Activated T-helper 17 cell treated with anti-CD3 and anti-CD28 coated beads, Interleukin-2, amount 50 U/mL, for 72 hours (primary cell): ENCODE measurements around the gene TPCN2. TPM values are rescaled to one million over a fixed set of nuclear protein-coding genes. Genes with fewer than 3 reads are reported as not detected.

Experiments
- ATAC-seq: fragments of 150-1000 bp; cut with Tn5 transposase; replicated peaks from 2 replicates; pipeline ENCODE4 v1.10.0; 2021; ENCODE audit warnings: mild to moderate bottlenecking, moderate library complexity
- H3K27ac Mint-ChIP-seq: one replicate; pipeline ENCODE4 v1.8.0; 2022; ENCODE audit warnings: mixed read lengths
- H3K27me3 Mint-ChIP-seq: one replicate; pipeline ENCODE4 v1.8.0; 2022; ENCODE audit warnings: mixed read lengths
- H3K36me3 Mint-ChIP-seq: one replicate; pipeline ENCODE4 v1.8.0; 2022; ENCODE audit warnings: low read depth, mild to moderate bottlenecking, mixed read lengths
- H3K4me1 Mint-ChIP-seq: one replicate; pipeline ENCODE4 v1.8.0; 2022; ENCODE audit warnings: mixed read lengths
- H3K4me3 Mint-ChIP-seq: one replicate; pipeline ENCODE4 v1.8.0; 2022; ENCODE audit warnings: mild to moderate bottlenecking, mixed read lengths
- H3K9me3 Mint-ChIP-seq: one replicate; pipeline ENCODE4 v1.8.0; 2022; ENCODE audit warnings: mixed read lengths
- total RNA-seq, 2 donors: library from RNA; stranded (reverse); gene quantifications; one replicate each; pipeline ENCODE4 v1.2.3, GENCODE V29; 2022

TPCN2 gene
- total RNA-seq, 2 donors from 2014 or later: 12.8 to 15.9 TPM

DNA sequence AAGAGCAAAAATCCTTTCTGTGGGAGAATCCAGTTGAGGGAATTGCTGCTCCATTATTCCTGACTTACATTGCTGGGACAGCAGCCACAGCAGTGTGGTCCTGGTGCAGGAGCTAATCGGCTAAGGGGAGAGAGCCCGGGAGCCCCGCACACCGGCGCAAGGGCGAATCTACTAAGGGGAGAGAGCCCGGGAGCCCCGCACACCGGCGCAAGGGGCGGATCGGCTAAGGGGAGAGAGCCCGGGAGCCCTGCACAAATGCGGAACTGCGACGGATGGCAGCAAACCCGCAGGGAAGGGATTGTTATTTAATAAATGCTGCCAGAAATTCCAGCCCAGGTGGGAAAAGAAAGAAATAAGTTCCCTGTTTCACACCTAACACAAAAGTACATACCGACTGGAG lies 43.5 kb downstream of the TPCN2 start:
- H3K4me1 Mint-ChIP-seq: no peaks in the 10 kb centered on the region
- H3K4me3 Mint-ChIP-seq: no peak overlapping the region
- H3K27ac Mint-ChIP-seq: no peak overlapping the region
- no peak for ATAC-seq
- peaks cover 15% of the 10 kb centered on the region for H3K36me3 Mint-ChIP-seq
- H3K27me3 Mint-ChIP-seq: no peaks in the 10 kb centered on the region
- H3K9me3 Mint-ChIP-seq: no peaks in the 10 kb centered on the region

DNA sequence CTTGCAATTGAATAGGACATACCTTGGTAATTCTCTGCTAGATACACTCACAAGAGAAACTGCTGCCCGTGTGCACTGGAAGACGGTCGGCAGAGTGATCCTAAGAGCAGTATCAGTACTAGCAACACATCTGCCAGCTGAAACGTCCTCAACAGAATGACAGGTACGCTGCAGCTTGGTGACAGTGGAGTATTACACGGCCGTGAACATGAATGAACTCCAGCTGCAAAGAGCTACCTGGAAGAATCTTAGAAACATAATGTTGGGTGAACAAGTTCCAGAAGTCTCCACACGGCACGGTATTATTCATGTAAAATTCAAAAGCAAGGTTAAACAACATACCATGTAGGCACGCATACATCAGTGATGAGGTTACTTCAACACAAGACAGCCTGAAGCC lies 44.4 kb downstream of the TPCN2 start:
- H3K27me3 Mint-ChIP-seq: no peaks in the 10 kb centered on the region

DNA sequence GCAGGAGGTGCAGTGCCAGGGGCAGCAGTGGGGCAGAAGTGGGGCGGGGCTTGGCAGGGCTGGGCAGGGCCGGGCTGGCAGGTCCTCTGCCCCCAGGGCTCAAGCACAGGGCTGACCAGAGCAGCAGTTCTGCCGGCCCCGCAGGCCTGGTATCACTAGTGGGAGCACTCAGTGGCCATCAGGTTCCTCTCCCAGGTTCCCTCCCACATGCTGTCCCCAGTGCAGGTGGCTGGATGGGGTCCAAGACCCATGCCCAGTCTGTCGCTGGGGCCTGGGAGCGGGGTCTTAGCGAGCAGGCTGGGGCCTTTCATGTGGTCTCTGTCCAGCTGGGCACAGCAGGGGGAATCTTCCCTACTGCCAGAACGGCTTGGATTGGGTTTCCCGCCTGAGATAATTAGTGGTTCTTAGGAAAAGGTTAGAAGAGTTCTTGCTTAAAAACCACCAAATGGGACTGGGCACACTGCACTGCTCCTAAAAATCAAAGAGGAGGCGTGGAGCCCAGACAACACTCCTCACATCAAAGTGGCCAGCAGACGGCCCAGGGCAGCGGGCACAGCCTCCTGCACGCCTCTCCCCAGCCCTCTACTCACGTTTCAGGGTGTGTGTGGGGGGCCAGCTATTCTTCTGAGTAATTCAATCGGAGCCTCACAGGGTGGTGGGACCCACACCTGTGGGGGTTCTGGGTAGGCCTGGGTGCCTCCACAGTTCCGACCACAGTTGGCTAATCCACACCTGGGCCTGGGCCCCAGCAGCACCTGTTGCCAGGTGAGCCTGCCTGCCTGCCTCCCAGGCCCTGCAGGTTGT lies 45.6 kb downstream of the TPCN2 start:
- Mint-ChIP-seq H3K27me3 (no peaks in the 10 kb centered on the region), H3K36me3 (peaks cover 15% of the 10 kb centered on the region), H3K27ac (no peak overlapping the region), H3K9me3 (no peaks in the 10 kb centered on the region), H3K4me3 (no peak overlapping the region), H3K4me1 (no peaks in the 10 kb centered on the region)
- no peak for ATAC-seq

More for the DNA sequence above, 44.4 kb downstream of the TPCN2 start:
- Mint-ChIP-seq H3K4me1 (no peaks in the 10 kb centered on the region), H3K4me3 (no peak overlapping the region), H3K36me3 (peaks cover 15% of the 10 kb centered on the region), H3K27ac (no peak overlapping the region), H3K9me3 (no peaks in the 10 kb centered on the region)
- no peak for ATAC-seq

DNA sequence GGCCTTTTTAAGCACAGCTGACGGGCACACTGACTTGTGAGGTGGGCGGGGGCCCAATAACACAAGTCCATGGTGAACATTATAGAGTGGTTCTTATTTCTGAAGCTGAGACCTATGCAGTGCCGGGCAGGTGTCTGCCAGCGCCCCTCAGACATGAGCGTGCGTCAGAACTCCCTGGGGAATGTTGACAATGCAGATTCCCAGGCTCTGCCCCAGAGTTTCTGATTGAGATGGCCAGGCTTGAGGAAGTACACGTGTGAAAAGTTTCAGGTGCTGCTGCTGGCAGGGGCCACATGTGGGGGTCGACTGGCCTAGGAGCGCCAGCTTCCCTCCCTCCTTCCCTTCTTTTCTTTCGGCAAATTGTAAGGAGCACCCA lies 46.2 kb downstream of the TPCN2 start:
- Mint-ChIP-seq H3K27ac (no peak overlapping the region), H3K4me3 (no peak overlapping the region), H3K9me3 (no peaks in the 10 kb centered on the region), H3K4me1 (no peaks in the 10 kb centered on the region), H3K27me3 (no peaks in the 10 kb centered on the region), H3K36me3 (peaks cover 13% of the 10 kb centered on the region)
- ATAC-seq: no peak

DNA sequence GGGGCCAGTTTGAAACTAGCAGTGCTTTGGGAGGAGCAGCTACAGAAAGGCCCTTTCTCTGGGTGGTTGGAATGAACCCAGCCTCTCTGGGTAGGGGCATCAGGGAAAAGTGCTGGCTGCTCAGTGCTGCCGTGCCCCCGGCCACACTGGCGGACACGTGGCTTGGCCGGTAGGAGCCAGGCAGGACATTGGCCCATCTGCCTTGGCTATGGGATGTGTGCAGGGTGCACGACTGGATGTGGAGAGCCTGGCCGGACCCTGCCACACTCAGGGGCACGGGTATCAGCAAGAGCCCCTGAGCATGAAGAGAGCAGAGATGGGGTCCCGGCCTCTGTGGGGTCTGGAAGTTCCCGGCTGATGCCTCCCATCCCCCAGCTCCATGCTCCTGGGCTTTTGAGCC lies 46.6 kb downstream of the TPCN2 start:
- no peak overlapping the region for H3K4me3 Mint-ChIP-seq
- peaks cover 9% of the 10 kb centered on the region for H3K36me3 Mint-ChIP-seq
- no peaks in the 10 kb centered on the region for H3K27me3 Mint-ChIP-seq
- H3K9me3 Mint-ChIP-seq: no peaks in the 10 kb centered on the region
- no peak for ATAC-seq
- H3K27ac Mint-ChIP-seq: no peak overlapping the region
- H3K4me1 Mint-ChIP-seq: no peaks in the 10 kb centered on the region

DNA sequence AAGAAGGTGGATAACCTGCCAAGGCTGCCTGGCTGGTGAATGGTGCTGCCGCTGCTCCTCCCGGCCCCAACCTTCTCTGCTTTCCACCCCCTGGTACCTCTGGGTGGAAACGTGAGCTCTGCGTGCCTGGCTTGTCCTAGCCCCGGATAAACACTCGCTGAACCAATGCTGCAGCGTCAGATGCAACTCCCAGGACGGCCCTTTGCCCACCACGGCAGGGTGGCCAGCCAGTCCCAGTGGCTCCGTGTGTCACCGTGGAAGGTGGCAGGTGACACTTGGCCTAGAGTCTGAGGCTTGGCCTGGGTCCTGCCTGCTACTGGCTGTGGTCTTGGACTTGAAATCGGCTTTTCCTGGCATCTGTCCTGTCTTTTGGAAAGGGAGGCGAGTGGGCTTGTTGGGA lies 47.7 kb downstream of the TPCN2 start:
- H3K9me3 Mint-ChIP-seq: no peaks in the 10 kb centered on the region

DNA sequence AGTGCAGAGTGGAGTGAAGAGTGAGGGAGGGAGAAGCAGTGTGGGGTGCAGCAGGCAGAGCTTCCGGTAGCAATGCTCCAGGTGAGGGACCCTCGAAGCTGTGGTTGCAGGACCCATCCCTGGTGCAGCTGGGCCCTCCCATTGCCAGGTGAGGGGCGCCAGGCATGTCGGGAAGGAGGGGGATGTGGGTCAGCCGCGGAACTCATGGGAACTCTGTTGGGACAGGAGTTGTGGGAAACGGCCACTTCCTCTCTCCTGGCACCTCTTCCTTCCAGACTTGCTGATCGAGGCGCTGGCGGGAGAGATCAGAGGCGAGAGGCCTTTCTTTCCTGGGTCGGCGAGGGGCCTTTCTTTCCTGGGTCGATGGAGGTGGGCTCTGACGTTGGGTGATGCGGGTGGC lies 48.5 kb downstream of the TPCN2 start:
- H3K4me3 Mint-ChIP-seq: no peak overlapping the region
- H3K27me3 Mint-ChIP-seq: no peaks in the 10 kb centered on the region

More for the DNA sequence above, 47.7 kb downstream of the TPCN2 start:
- Mint-ChIP-seq H3K4me1 (no peaks in the 10 kb centered on the region), H3K27ac (no peak overlapping the region), H3K4me3 (no peak overlapping the region), H3K27me3 (no peaks in the 10 kb centered on the region), H3K36me3 (peaks cover 8% of the 10 kb centered on the region)
- ATAC-seq: no peak

DNA sequence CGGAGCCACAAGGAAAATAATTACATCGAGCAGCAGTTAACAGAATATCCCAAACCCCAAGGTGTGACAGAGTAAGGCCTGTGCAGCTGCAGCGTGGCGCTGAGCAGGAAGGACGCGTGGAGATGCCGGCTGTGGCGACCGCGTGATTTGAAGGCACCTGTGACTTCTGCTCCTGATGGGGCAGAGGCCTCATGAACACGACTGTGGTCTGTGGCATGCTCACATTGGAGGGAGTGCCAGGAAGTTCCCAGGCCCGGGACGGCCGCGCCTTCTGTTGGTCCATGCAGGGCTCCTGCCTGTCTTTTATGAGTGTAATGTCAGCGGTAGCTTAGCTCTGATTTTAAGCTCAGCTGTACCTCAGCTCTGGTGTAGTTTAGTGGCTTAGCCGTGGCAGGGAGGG lies 50.4 kb downstream of the TPCN2 start:
- H3K9me3 Mint-ChIP-seq: no peaks in the 10 kb centered on the region
- no peaks in the 10 kb centered on the region for H3K36me3 Mint-ChIP-seq
- H3K27me3 Mint-ChIP-seq: no peaks in the 10 kb centered on the region
- no peak for ATAC-seq
- no peak overlapping the region for H3K27ac Mint-ChIP-seq
- H3K4me1 Mint-ChIP-seq: no peaks in the 10 kb centered on the region
- no peak overlapping the region for H3K4me3 Mint-ChIP-seq

More for the DNA sequence above, 48.5 kb downstream of the TPCN2 start:
- H3K36me3 Mint-ChIP-seq: no peaks in the 10 kb centered on the region
- ATAC-seq: no peak
- no peaks in the 10 kb centered on the region for H3K4me1 Mint-ChIP-seq
- H3K9me3 Mint-ChIP-seq: no peaks in the 10 kb centered on the region
- no peak overlapping the region for H3K27ac Mint-ChIP-seq

DNA sequence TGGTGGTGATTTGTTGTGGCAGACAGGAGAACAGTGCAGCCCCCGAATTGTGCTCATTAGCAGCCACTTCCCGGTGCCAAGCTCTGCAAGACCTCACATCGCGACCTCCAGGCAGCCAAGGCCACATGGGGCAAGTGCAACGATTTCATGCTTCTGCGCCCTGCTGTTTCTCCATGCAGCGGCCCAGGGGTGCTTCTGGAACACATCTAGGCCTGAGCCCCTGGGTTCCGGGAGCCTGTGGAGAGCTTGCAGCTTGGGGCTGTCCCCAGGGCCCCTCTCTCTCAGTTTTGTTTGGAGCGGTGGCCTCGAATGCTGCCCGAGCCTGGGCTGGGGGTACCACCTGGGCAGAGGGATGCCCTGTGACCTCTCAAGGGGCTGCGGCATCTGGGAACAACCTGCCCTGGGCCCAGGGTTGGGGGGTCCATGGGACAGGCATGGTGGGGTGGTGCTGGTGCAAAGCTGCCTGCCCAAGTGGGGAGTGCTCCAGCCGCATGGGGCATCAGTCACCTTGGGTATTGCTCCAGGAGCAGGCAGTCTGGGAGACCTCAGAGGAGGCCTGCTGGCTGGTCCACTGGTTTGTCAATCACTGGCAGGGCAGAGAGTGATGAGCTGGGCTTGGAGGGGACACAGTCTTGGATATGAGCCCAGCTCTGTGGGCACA lies 51.9 kb downstream of the TPCN2 start:
- Mint-ChIP-seq H3K27me3 (no peaks in the 10 kb centered on the region), H3K27ac (no peak overlapping the region), H3K4me1 (no peaks in the 10 kb centered on the region), H3K36me3 (no peaks in the 10 kb centered on the region), H3K9me3 (no peaks in the 10 kb centered on the region), H3K4me3 (no peak overlapping the region)
- ATAC-seq: no peak

DNA sequence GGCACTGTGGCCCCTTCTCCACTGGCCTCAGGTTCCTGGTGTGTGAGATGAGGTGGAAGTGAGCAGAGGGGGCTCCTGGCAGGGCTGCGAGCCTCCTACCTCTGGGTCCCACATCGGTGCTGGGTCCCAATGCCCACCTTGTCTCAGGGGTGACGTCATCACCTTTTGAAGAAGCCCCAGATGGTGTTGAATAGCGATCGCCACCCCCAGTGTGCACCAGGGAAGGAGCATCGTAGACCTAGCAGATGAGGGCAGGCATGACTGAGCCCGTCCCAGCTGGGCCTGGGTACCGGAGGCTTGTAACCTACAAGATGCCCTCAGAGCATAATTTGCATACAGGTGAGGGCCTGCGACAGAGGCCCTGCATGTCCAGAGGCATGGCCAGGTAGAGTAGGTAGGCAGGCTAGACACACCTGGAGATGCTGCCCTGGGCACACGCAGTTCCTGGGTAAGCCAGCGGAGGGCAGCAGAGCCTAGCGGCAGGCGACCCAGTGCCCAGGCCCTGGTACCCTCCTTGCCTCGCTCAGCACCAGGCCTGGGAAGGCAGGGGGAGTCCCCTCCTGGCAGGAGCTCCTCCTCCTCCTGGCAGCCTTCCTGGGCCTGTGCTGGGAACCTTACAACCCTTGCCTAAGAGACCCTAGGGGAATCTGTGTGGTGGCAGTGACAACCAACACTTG lies 52.5 kb downstream of the TPCN2 start:
- ATAC-seq: peak; percentile 94
- H3K36me3 Mint-ChIP-seq: no peaks in the 10 kb centered on the region
- no peaks in the 10 kb centered on the region for H3K27me3 Mint-ChIP-seq
- H3K4me3 Mint-ChIP-seq: no peak overlapping the region
- no peaks in the 10 kb centered on the region for H3K9me3 Mint-ChIP-seq
- H3K27ac Mint-ChIP-seq: no peak overlapping the region
- no peaks in the 10 kb centered on the region for H3K4me1 Mint-ChIP-seq

DNA sequence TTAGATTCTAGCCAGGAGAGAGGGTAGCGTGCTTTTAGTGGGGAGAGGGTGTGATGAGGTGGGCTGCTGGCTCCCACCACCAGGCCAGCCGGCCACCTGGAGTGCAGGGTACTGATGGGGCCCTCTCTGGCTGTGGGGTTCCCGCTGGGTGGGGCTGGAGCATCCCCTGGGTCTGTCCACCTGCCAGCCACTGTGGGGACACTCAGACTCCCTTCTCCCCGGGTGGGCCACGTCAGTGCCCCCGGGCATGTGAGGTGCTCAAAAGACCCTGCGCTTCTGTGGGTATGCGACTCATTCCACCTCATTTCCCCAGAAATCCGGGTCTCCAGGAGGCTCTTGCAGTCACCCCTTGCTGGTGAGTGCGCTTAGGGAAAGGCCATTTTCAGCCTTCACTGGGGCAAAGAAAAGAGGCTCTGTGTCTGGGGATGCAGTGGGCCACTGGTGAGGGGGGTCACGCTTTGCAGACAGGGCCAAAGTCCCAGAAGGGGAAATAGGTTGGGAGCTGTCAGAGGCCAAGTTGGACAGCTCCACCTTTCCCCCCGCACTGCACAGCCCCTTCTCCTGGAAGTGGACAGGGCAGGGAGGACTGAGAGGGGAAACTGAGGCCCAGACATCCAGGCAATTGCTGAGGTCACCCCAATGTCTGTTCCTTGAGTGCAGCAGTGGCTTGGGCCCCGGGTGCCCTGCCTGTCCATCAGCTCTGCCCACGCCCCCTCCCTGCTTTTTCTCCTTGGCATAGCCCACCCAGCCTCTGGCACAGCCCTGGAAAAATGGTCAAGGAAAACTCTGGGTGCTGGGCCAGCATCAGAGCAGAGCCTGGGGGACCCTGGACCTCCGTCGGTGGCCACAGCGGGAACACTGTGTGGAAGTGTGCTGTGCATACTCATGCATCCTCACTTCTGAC lies 53.3 kb downstream of the TPCN2 start:
- no peak overlapping the region for H3K4me3 Mint-ChIP-seq
- no peaks in the 10 kb centered on the region for H3K36me3 Mint-ChIP-seq

DNA sequence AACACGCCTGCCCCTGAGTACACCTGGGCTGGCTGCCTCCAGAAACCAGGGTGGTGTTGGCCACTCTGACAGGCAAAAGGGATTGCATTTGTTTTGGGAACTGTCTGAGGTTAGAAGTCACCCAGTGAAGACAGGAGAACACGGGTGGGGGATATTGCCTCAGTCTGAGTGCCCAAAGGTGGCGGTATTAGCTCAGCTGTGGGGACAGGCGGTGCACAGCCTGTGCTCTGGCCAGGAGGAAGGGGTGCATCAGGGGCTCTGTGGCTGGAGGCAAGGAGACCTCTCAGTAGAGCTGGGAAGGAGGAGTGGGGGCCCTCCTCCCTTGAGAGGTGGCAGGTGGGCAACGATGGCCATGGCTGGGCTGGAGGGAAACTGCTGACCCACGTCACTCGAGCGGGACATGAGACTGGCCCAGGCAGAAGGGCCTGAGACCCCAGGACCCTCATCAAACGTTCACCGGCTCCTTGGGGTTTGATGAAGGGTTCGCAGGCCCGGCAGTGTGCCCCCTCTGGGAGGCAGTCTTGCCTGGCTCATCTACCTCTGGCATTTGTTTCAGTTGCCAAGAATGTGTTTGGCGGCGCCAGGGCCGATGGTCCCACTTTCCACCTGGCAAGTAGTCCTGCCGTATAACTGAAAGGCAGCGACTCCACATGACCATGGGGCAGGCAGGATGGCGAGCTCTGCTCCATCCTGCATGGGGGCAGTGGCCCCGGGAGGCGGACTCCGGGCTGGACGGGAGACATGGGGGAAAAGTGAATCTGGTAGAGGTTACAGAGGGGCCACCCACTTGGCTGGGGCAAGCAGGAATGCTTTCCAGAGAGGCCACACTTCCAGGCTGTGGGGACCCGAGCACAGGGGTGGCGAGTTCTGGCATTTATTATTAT lies 54.2 kb downstream of the TPCN2 start:
- no peak overlapping the region for H3K4me3 Mint-ChIP-seq
- no peaks in the 10 kb centered on the region for H3K36me3 Mint-ChIP-seq
- H3K27me3 Mint-ChIP-seq: no peaks in the 10 kb centered on the region
- no peak overlapping the region for H3K27ac Mint-ChIP-seq
- no peaks in the 10 kb centered on the region for H3K9me3 Mint-ChIP-seq
- no peak for ATAC-seq
- no peaks in the 10 kb centered on the region for H3K4me1 Mint-ChIP-seq

More for the DNA sequence above, 53.3 kb downstream of the TPCN2 start:
- Mint-ChIP-seq H3K27me3 (no peaks in the 10 kb centered on the region), H3K9me3 (no peaks in the 10 kb centered on the region), H3K27ac (no peak overlapping the region), H3K4me1 (no peaks in the 10 kb centered on the region)
- no peak for ATAC-seq

DNA sequence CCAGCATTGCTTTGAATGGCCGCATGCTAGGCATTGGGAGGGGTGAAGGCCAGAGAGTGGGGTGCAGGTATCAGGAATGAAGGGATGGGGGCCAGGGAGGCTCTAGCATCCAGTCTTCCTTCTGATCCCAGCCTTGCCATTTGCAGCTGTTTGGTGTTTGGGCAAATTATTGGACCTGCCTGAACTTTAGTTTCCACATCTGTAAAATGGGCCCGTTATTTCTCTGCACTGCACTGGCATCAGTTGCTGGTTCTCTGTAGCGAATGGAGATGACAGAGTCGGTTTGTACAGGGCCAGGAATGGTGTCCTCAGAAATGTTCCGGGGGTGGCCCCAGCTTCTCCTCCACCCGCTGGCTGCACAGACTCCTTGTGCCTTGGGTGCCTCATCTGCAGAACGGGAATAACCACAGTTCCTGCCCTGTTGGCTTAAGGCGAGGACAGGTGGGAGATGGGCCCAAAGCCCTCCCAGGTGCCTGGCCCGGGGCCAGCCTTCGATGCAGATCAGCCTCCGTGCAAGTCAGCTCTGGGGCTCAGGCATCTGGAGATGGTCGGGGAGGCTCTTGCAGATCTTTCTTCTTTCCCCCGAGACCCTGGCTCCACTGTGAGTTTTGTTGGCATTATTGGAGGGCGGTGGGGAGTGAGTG lies 55.6 kb downstream of the TPCN2 start:
- no peak overlapping the region for H3K27ac Mint-ChIP-seq

More for the DNA sequence above, 55.6 kb downstream of the TPCN2 start:
- no peaks in the 10 kb centered on the region for H3K36me3 Mint-ChIP-seq
- no peaks in the 10 kb centered on the region for H3K4me1 Mint-ChIP-seq
- no peak for ATAC-seq
- no peaks in the 10 kb centered on the region for H3K27me3 Mint-ChIP-seq
- no peaks in the 10 kb centered on the region for H3K9me3 Mint-ChIP-seq
- no peak overlapping the region for H3K4me3 Mint-ChIP-seq
